Right cardiac atrium (tissue), 5 donors: ENCODE measurements around the gene RAB4A. TPM values are rescaled to one million over a fixed set of nuclear protein-coding genes. Genes with fewer than 3 reads are reported as not detected.

Source experiments
- ATAC-seq, 2 donors: fragments of 200-7000 bp; cut with Tn5 transposase; one replicate each; pipeline versions ENCODE4 v1.8.0 to v1.9.1; 2020; ENCODE audit warnings: moderate library complexity in 2 of 2, mild to moderate bottlenecking in 1 of 2
- DNase-seq, 3 donors: peaks; one replicate each; pipeline ENCODE4 v3.0.0-alpha.2; 2020
- H3K27ac ChIP-seq: one replicate; pipeline ENCODE4 v1.5.1; 2013; ENCODE audit warnings: mild to moderate bottlenecking, low read length, control low read depth, moderate library complexity
- H3K27me3 ChIP-seq: one replicate; pipeline ENCODE4 v1.6.1; 2013; ENCODE audit not compliant: control insufficient read depth, insufficient read depth
- H3K4me1 ChIP-seq: one replicate; pipeline ENCODE4 v1.6.1; 2013; ENCODE audit warnings: low read length; ENCODE audit not compliant: control insufficient read depth, insufficient read depth
- H3K4me3 ChIP-seq: one replicate; pipeline ENCODE4 v1.5.1; 2013; ENCODE audit warnings: low read length, control low read depth
- H3K9me3 ChIP-seq: one replicate; pipeline ENCODE4 v1.6.1; 2013; ENCODE audit warnings: low read length; ENCODE audit not compliant: control insufficient read depth
- WGBS: extraction: QIAGEN DNeasy Blood & Tissue Kit; methylation state at CpG from one replicate; pipeline ENCODE4 v1.1.7; 2013; 5-methylcytosine and 5-hydroxymethylcytosine counted together
- intact Hi-C, 4 donors: fragments of 100-400 bp; cut with DNase I; formaldehyde crosslinking; loops; one replicate each; pipeline versions ENCODE4 v1.11.0 to v1.14.0; 2022 to 2023
- long read RNA-seq, 4 donors: library from polyadenylated mRNA; unstranded; transcript quantifications; one replicate each; pipeline ENCODE4 v2.0.0, GENCODE V29; 2020 to 2021
- polyA plus RNA-seq: library from polyadenylated mRNA; stranded (reverse); fragments of 200-250 nt; gene quantifications from one replicate; pipeline ENCODE4 v1.2.3, GENCODE V29; 2013
- total RNA-seq, 4 donors: library from RNA; stranded (reverse); fragmentation: NEBNext Ultra II Directional; extraction: Animal tissue kit (Norgen Biotek cat#: 25700); gene quantifications; one replicate each; pipeline ENCODE4 v1.2.1, GENCODE V29; 2021
- donor health status: healthy with polysubstance abuse.
- donor health status: DM: no; HTN: yes; CAD: no.
- donor health status: DM: no; HTN: no; CAD: no.
- donor health status: DM: no; HTN: yes; CAD: no; lungs with severe emphysema.
- donor health status: DM: yes; HTN: yes; CAD: no.

The RAB4A gene
- 100 to 1,000 TPM in 2 of 4 donors, 10 to 100 TPM in 2; 95.5 to 114 (median 103) TPM for total RNA-seq
- polyA plus RNA-seq = 50.1 TPM
- long read RNA-seq, donor 1, transcript RAB4A-205 (6 exons, 2,799 nt) = minor isoform, 13 of 204 reads
- long read RNA-seq, donor 1, transcript RAB4A-202 (6 exons, 708 nt) = minor isoform, 7 of 204 reads
- long read RNA-seq, donor 1, transcript RAB4A-201 (8 exons, 2,966 nt) = major isoform, 162 of 204 reads
- long read RNA-seq, donor 1, partial matches to known transcripts = 12 of 204 reads
- long read RNA-seq, donor 1, other reads (novel, unspliced or antisense) = 10 of 204 reads
- long read RNA-seq, donor 2, transcript RAB4A-201 (8 exons, 2,966 nt) = major isoform, 73 of 90 reads
- long read RNA-seq, donor 2, partial matches to known transcripts = 6 of 90 reads
- long read RNA-seq, donor 2, other reads (novel, unspliced or antisense) = 7 of 90 reads
- long read RNA-seq, donor 3, transcript RAB4A-201 (8 exons, 2,966 nt) = major isoform, 246 of 308 reads
- long read RNA-seq, donor 3, transcript RAB4A-202 (6 exons, 708 nt) = minor isoform, 5 of 308 reads
- long read RNA-seq, donor 3, transcript RAB4A-205 (6 exons, 2,799 nt) = minor isoform, 7 of 308 reads
- long read RNA-seq, donor 3, partial matches to known transcripts = 40 of 308 reads
- long read RNA-seq, donor 3, other reads (novel, unspliced or antisense) = 10 of 308 reads
- long read RNA-seq, donor 4, transcript RAB4A-201 (8 exons, 2,966 nt) = major isoform, 80 of 93 reads
- long read RNA-seq, donor 4, partial matches to known transcripts = 3 of 93 reads
- long read RNA-seq, donor 4, other reads (novel, unspliced or antisense) = 6 of 93 reads

DNA sequence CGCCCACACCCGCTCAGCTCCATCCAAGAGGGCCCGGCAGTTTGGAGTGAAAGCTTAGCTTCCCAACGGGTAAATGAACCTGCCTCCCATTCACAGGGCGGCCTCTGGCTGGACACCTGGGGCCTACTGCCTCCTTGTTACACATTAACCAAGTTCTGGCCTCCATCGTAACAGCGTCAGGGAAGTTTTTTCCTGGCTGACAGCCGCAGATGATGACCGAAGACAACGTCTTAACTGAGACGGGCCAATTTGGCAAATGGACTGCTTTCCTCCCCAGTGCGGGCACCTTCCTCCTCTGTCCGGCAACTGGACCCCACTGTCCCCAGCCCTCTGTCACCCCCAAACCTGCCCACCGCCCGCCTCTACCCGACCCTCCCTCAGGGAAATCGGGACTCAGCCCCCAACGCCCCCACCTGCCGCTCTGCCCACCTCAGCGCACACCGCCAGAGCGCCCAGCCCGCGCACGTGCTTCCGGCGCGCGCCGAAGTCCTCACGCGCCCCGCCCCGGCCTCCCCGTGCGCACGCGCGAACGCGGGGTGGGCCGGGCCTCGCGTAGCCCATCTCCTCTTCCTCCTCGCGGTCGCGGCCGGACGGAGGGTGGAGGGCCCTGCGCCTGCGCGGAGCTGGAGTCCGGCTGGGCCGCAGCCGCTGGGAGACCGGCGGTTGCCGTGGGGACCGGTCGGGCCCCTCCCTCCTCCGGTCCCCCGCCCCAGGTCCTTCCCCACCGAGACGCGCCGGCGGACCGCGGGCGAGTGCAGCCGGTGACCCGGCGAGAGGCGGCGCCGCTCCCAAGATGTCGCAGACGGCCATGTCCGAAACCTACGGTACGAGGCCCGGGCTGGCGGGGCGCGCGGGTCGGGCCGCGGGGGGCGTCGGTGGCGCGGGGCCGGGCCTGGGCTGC, at the start of gene RAB4A:
TSS of gene RAB4A (plus strand) at position 565 of the 901 bp plus-strand sequence. CDS start at position 794, 229 bp downstream.
- DNase-seq = peak; percentile 92 to 96 (median 95)
- H3K4me3 ChIP-seq = peak within 1 kb of the TSS; percentile 69
- H3K27ac ChIP-seq = peak within 1 kb of the TSS; percentile 64
- peaks cover 9% of the 10 kb centered on the region for H3K4me1 ChIP-seq
- H3K27me3 ChIP-seq = no peaks in the 10 kb centered on the region
- no peaks in the 10 kb centered on the region for H3K9me3 ChIP-seq
- 11% methylated on average over 95 of the region's 95 CpGs for WGBS
- peak; percentile 97 to 98 for ATAC-seq
- intact Hi-C loops = loop anchor here in 1 of 4 donors (5.0 kb wide), 1 partner anchor 72 kb away; the partner anchor contains the start of gene CCSAP

DNA sequence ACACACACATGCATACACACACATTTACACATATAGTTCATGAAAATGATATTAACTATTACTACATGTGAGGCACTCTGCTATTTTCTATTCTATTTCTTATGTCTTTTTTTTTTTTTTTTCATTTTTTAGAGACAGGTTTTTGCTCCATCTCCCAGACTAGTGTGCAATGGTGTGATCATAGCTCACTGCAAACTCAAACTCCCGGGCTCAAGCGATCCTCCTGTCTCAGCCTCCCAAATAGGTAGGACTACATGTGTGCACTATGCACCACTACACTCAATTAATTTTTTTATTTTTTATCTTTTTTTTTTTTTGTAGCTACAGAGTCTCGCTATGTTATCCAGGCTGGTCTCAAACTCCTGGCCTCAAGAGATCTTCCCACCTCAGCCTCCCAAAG, 48.8 kb upstream of the RAB4A start:
- WGBS = 98% methylated on average over 3 of the region's 3 CpGs
- no peak for DNase-seq
- Histone ChIP-seq H3K27ac (no peak overlapping the region), H3K4me3 (no peak overlapping the region), H3K4me1 (peaks cover 4% of the 10 kb centered on the region), H3K9me3 (no peaks in the 10 kb centered on the region), H3K27me3 (no peaks in the 10 kb centered on the region)
- ATAC-seq = no peak
- intact Hi-C loops = loop anchor here in 2 of 4 donors (5.0 to 10.0 kb wide), 3 partner anchors 485 to 547 kb away; partner anchors contain the start of gene RHOU (in 2 of the 2)

DNA sequence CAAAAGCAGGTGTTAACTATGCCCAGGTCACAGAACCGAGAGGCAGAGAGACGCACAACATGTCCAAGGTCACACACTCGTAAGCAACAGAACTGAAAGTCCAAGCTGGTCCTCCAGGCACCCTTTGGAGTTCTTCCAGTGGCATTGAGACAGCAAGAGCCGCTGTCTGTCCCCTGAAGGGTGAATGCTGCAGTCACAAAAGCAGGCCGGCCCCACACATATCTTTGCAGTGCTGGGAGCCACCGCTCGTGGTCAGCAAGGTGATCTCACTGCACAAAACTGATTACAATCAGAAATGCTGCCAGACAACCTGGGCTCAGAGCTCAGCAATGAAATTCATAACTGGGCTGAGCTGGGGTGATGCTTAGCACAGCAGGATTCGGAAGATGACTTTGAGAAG, 47.4 kb upstream of the RAB4A start:
- H3K9me3 ChIP-seq = no peaks in the 10 kb centered on the region
- no peak for ATAC-seq
- H3K4me3 ChIP-seq = no peak overlapping the region
- no peak for DNase-seq
- 62% methylated on average over 8 of the region's 8 CpGs for WGBS
- intact Hi-C loops = loop anchor here in 2 of 4 donors (5.0 to 10.0 kb wide), 3 partner anchors 486 to 549 kb away; partner anchors contain the start of gene RHOU (in 2 of the 2)
- H3K27ac ChIP-seq = no peak overlapping the region
- no peaks in the 10 kb centered on the region for H3K27me3 ChIP-seq
- H3K4me1 ChIP-seq = peaks cover 4% of the 10 kb centered on the region

GRCh38 chr1:229224308-229224707, 46.6 kb upstream of the RAB4A start:
- WGBS = 72% methylated on average over 2 of the region's 2 CpGs
- Histone ChIP-seq H3K27me3 (no peaks in the 10 kb centered on the region), H3K4me3 (no peak overlapping the region), H3K27ac (no peak overlapping the region), H3K9me3 (no peaks in the 10 kb centered on the region), H3K4me1 (peaks cover 8% of the 10 kb centered on the region)
- ATAC-seq (no peak), DNase-seq (no peak)
- intact Hi-C loops = loop anchor here in 2 of 4 donors (5.0 to 10.0 kb wide), 3 partner anchors 487 to 550 kb away; partner anchors contain the start of gene RHOU (in 2 of the 2)

DNA sequence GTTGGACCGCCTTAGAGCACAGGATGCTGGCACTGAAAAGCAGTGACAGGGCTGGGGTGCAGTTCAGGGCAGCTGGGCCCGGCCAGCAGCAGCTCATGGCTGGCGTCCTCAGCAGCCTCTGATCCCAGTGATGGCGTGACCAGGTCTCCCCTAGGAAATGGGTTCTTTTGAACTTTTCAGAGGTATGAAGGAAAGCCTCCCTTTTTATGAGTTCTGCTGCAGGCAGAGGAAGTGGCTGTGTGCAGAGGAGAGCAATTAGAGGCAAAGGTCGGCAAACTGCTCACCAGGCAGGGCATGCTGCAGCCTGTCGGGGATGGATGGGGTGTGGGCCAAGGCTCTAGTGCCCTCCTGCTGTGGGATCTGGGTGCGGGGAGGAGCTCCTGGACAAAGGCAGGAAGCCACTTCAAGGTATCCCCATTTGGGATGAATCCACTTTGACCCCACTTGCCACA, 45.6 kb upstream of the RAB4A start:
- H3K4me1 ChIP-seq = peaks cover 11% of the 10 kb centered on the region
- DNase-seq = no peak
- WGBS = 79% methylated on average over 7 of the region's 7 CpGs
- no peaks in the 10 kb centered on the region for H3K9me3 ChIP-seq
- H3K27me3 ChIP-seq = no peaks in the 10 kb centered on the region
- ATAC-seq = no peak
- no peak overlapping the region for H3K27ac ChIP-seq
- intact Hi-C loops = loop anchor here in 3 of 4 donors (5.0 to 10.0 kb wide), 4 partner anchors 488 to 558 kb away; partner anchors contain the start of gene RHOU (in 2 of the 3)
- H3K4me3 ChIP-seq = no peak overlapping the region

- intact Hi-C loops = loop anchor here in 3 of 4 donors (5.0 to 10.0 kb wide), 4 partner anchors 489 to 559 kb away; partner anchors contain the start of gene RHOU (in 2 of the 3)
- DNase-seq (no peak), ATAC-seq (no peak)
- 81% methylated on average over 4 of the region's 4 CpGs for WGBS
- H3K9me3 ChIP-seq = no peaks in the 10 kb centered on the region
- H3K27me3 ChIP-seq = no peaks in the 10 kb centered on the region
- no peak overlapping the region for H3K4me3 ChIP-seq
- H3K4me1 ChIP-seq = peaks cover 7% of the 10 kb centered on the region
- no peak overlapping the region for H3K27ac ChIP-seq
Measured at GRCh38 chr1:229226796-229227195, 44.1 kb upstream of the RAB4A start.

- Histone ChIP-seq H3K4me3 (no peak overlapping the region), H3K4me1 (peaks cover 7% of the 10 kb centered on the region), H3K9me3 (no peaks in the 10 kb centered on the region), H3K27me3 (no peaks in the 10 kb centered on the region), H3K27ac (no peak overlapping the region)
- ATAC-seq (peak; percentile 18 to 50), DNase-seq (peak; percentile 84 to 92 (median 91))
- 11% methylated on average over 15 of the region's 15 CpGs for WGBS
- intact Hi-C loops = loop anchor here in 3 of 4 donors (5.0 to 10.0 kb wide), 4 partner anchors 490 to 560 kb away; partner anchors contain the start of gene RHOU (in 2 of the 3)
Measured at GRCh38 chr1:229227298-229227919, 43.5 kb upstream of the RAB4A start.

- intact Hi-C loops = loop anchor here in 3 of 4 donors (5.0 to 10.0 kb wide), 4 partner anchors 491 to 561 kb away; partner anchors contain the start of gene RHOU (in 2 of the 3)
- 93% methylated on average over 2 of the region's 2 CpGs for WGBS
Measured at GRCh38 chr1:229228522-229228921, 42.4 kb upstream of the RAB4A start.

GRCh38 chr1:229229137-229229720, 41.7 kb upstream of the RAB4A start:
- Histone ChIP-seq H3K4me3 (no peak overlapping the region), H3K9me3 (no peaks in the 10 kb centered on the region), H3K4me1 (peaks cover 7% of the 10 kb centered on the region), H3K27ac (peak overlapping the region; percentile 96), H3K27me3 (no peaks in the 10 kb centered on the region)
- ATAC-seq (peak; percentile 2 to 5), DNase-seq (no peak)
- intact Hi-C loops = loop anchor here in 3 of 4 donors (5.0 to 10.0 kb wide), 4 partner anchors 492 to 562 kb away; partner anchors contain the start of gene RHOU (in 2 of the 3)
- WGBS = 11% methylated on average over 7 of the region's 7 CpGs

More at GRCh38 chr1:229228522-229228921, 42.4 kb upstream of the RAB4A start:
- ATAC-seq (no peak), DNase-seq (no peak)
- H3K9me3 ChIP-seq = no peaks in the 10 kb centered on the region
- H3K27ac ChIP-seq = no peak overlapping the region
- peaks cover 7% of the 10 kb centered on the region for H3K4me1 ChIP-seq
- H3K4me3 ChIP-seq = no peak overlapping the region
- no peaks in the 10 kb centered on the region for H3K27me3 ChIP-seq
